SH-SY5Y (cell line): Measurements from ENCODE around the gene SLC6A18.

Experiments
- GATA2 ChIP-seq: IDR thresholded peaks from 2 replicates; pipeline ENCODE4 v1.6.1; 2011; ENCODE audit warnings: mild to moderate bottlenecking, low read depth, low read length
- GATA3 ChIP-seq: IDR thresholded peaks from 2 replicates; pipeline ENCODE4 v1.6.1; 2011; ENCODE audit warnings: low read depth, mild to moderate bottlenecking, low read length, moderate library complexity

DNA sequence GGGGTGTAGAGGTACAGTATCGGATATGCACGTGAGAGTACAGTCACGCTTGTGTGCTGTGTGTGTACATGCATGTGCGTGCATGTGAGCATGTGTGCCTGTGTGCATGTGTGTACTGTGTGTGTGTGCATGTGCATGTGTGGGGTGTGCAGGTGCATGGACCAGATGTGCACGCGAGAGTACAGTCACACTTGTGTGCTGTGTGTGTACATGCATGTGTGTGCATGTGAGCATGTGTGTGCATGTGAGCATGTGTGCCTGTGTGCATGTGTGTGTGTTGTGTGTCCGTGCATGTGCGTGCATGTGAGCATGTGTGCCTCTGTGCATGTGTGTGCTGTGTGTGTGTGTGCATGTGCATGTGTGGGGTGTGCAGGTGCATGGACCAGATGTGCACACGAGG is 13.5 kb upstream of the SLC6A18 start:
- TF ChIP-seq GATA2 (no peak), GATA3 (no peak)
